ENCODE measurements around the gene MARCHF10. TPM values are rescaled to one million over a fixed set of nuclear protein-coding genes. Genes with fewer than 3 reads are reported as not detected.

The MARCHF10 gene
- total and polyA plus RNA-seq, 2 donors (not counting 3 experiments of a cell fraction or from before 2014, with no cell fraction given) = 0.11 TPM; not detected in 1

DNA sequence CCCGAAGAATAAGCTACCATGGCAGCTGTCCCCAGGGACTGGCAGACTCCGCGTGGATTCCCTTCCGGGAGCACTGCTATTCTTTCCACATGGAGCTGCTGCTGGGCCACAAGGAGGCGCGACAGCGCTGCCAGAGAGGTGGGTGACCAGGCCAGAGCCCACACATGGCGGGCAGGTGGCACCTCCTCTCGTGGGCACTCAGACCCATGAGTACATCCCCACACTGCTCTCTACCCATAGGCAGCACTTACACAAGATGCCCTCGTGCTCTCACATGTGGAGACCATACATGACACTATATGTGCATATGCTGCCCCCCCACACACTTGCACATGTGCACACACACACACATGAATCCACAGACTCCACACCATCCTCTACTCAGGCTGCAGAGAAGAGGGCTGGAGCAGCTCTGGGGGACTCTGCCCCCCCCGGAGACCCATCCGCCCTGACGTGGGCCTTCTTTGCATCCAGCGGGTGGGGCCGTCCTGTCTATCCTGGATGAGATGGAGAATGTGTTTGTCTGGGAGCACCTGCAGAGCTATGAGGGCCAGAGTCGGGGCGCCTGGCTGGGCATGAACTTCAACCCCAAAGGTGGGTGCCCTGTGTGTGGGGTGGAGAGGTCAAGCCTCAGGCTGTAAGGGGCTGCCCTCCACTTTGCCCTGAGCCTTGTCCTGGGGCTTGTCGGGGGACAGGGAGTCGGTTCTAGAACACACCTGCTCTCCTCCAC lies 117.8 kb downstream of the MARCHF10 start:
- no peak overlapping the region for H2AFZ ChIP-seq (ENCODE audit: low read depth, low read length)
- dilution Hi-C loops (cut with MboI; ENCODE audit: extremely low pct_ligation_motif_present, low sequenced_read_pairs) = no loop called here
- POLR2A ChIA-PET = no interaction called here

More for the DNA sequence above, 117.8 kb downstream of the MARCHF10 start:
- Histone ChIP-seq H3K9me3 (replicated peaks; ENCODE audit: control insufficient read depth, insufficient read depth, low read length) (no peaks in the 10 kb centered on the region), H3K4me3 (replicated peaks in 1 of 3; ENCODE audit: insufficient read depth in 1 of 3, low read depth in 1 of 3, low read length in 3 of 3) (no peak overlapping the region), H3K4me1 (ENCODE audit: control insufficient read depth, extremely low read depth, insufficient read depth, low read length) (peaks cover 18% of the 10 kb centered on the region), H3K36me3 (ENCODE audit: control insufficient read depth in 2 of 2, extremely low read depth in 1 of 2, insufficient read depth in 2 of 2, low read length in 2 of 2) (no peaks in the 10 kb centered on the region), H3K9me1 (replicated peaks; ENCODE audit: control insufficient read depth, extremely low read depth, insufficient read depth, low read length) (no peaks in the 10 kb centered on the region), H3K27me3 (ENCODE audit: control insufficient read depth in 2 of 2, insufficient read depth in 2 of 2, low read length in 2 of 2) (no peaks in the 10 kb centered on the region), H4K20me1 (replicated peaks; ENCODE audit: control insufficient read depth, extremely low read depth, insufficient read depth, low read length) (no peaks in the 10 kb centered on the region), H3K27ac (ENCODE audit: insufficient read depth, low read depth, low read length) (no peak overlapping the region), H3K4me2 (ENCODE audit: insufficient read depth, low read length) (no peak overlapping the region), H3K9ac (replicated peaks; ENCODE audit: extremely low read depth, insufficient read depth, low read length) (no peak overlapping the region), H3K79me2 (ENCODE audit: control insufficient read depth, insufficient read depth, low read length) (no peaks in the 10 kb centered on the region)
- FAIRE-seq (no peak), DNase-seq (ENCODE audit: low read depth, low spot score) (no peak)
- TF ChIP-seq JUN (IDR thresholded peaks at IDR 0.05; ENCODE audit: borderline replicate concordance, insufficient read depth, insufficient read length, low read depth) = no peak
- no peak for TF ChIP-seq EZH2 (IDR thresholded peaks at IDR 0.05; ENCODE audit: borderline replicate concordance, low read depth, low read length, severe bottlenecking)
- TF ChIP-seq, protein P1, sequence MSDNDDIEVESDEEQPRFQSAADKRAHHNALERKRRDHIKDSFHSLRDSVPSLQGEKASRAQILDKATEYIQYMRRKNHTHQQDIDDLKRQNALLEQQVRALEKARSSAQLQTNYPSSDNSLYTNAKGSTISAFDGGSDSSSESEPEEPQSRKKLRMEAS (IDR thresholded peaks at IDR 0.05; ENCODE audit: insufficient read depth, insufficient read length) = no peak
- TF ChIP-seq FOS (IDR thresholded peaks at IDR 0.05; ENCODE audit: borderline replicate concordance, insufficient read depth, low read length) = no peak
- TF ChIP-seq GATA2 (IDR thresholded peaks at IDR 0.05; ENCODE audit: insufficient read depth, insufficient read length, low read depth, low read length) = no peak
- TF ChIP-seq MYC (IDR thresholded peaks at IDR 0.05; ENCODE audit: low read depth, low read length) = no peak
- no peak for TF ChIP-seq POLR2A (IDR thresholded peaks at IDR 0.05; ENCODE audit: low read depth, low read length)
- TF ChIP-seq POLR2AphosphoS5 (IDR thresholded peaks at IDR 0.05; ENCODE audit: insufficient read depth, low read depth, low read length) = no peak
- TF ChIP-seq, protein P2, sequence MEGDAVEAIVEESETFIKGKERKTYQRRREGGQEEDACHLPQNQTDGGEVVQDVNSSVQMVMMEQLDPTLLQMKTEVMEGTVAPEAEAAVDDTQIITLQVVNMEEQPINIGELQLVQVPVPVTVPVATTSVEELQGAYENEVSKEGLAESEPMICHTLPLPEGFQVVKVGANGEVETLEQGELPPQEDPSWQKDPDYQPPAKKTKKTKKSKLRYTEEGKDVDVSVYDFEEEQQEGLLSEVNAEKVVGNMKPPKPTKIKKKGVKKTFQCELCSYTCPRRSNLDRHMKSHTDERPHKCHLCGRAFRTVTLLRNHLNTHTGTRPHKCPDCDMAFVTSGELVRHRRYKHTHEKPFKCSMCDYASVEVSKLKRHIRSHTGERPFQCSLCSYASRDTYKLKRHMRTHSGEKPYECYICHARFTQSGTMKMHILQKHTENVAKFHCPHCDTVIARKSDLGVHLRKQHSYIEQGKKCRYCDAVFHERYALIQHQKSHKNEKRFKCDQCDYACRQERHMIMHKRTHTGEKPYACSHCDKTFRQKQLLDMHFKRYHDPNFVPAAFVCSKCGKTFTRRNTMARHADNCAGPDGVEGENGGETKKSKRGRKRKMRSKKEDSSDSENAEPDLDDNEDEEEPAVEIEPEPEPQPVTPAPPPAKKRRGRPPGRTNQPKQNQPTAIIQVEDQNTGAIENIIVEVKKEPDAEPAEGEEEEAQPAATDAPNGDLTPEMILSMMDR (IDR thresholded peaks at IDR 0.05; ENCODE audit: extremely low read depth in 1 of 2, insufficient read depth in 1 of 2, low read depth in 1 of 2, low read length in 2 of 2) = no peak
- intact Hi-C loops (cut with micrococcal nuclease) = no loop called here
- BruUV-seq (replicated peaks) = TSS peak; percentile 15
- CTCF ChIA-PET = interaction anchor here (0.6 kb wide), 1 partner anchor 18 kb away, joined by 4 read pairs; no protein-coding TSS in a partner anchor
